HG03039 (cell line): ENCODE results near the gene KLHDC2.
"Not testable (repeated sequence)": the region's sequence is repeated elsewhere in the genome, so short reads cannot be mapped to it uniquely, and the experiment has no call there.

Experiments used
- ATAC-seq: cut with Tn5 transposase; IDR thresholded peaks from one replicate; pipeline ENCODE4 v1.9.1; 2021; ENCODE audit warnings: mild to moderate bottlenecking, moderate library complexity; ENCODE audit not compliant: unreplicated experiment

KLHDC2 gene

DNA sequence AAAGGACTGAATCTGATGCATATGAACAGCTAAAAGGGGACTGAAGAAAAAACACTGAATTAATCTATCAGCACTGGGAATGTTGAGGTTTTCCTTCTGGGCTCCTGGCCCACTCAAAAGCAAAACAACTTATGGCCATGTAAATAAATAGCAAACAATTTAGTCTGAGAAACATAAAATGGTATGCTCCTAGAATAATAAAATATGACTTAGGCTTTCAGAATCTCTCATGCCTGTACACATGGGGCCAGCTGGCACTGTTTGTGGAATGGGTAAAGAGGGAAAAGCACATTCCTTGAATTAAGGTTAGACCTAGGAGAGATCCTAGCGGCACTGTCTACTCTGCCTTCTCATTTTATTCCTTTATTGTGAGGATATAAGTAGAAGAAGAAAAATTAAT, 6.2 kb downstream of the KLHDC2 start:
- no peak for ATAC-seq

DNA sequence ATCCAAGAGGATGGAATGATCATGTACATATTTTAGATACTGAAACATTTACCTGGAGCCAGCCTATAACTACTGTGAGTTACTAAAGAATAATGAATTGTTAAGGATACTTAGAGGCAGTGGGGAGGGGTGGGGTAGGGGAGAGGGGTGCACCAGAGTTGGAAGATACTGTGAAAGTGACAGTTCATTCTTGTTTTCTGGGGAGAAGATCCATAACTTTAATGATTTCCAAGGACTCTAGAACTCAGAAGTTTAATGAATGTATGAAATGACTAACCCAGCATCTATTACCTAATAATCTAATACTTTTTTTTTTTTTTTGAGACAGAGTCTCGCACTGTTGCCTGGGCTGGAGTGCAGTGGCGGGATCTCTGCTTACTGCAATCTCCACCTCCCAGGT, 10.5 kb downstream of the KLHDC2 start:
- ATAC-seq, result no peak

GRCh38 chr14:49781040-49781439, 13.1 kb downstream of the KLHDC2 start:
- not testable (repeated sequence) for ATAC-seq

DNA sequence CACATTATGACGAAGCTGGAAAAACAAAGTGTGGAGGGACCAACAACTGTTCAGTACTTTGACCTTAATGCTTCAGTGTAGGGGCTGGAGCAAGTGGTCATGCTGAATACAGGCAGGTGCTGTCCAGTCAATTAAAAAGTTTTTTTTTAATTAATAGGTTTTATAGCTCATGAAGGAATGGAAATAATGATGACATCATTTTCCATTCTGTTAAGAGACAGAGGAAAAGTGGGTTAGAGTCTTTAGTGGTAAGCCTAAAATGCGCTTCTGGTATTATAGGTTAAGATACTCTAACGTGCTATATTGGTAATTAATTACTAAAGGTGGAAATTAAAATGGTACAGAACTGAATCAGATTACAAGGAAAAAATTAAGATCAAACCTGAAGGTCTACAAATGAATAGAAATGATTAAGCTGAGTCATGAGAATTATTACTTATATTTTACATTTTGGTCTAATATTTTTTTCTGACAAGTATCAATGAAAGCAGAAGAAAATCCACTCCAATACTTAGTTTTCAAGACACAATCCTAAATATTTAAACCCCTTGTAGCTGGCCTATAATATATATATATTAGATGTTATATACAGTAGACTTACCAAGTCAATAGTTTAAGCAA, 15.6 kb downstream of the KLHDC2 start:
- ATAC-seq, result no peak

DNA sequence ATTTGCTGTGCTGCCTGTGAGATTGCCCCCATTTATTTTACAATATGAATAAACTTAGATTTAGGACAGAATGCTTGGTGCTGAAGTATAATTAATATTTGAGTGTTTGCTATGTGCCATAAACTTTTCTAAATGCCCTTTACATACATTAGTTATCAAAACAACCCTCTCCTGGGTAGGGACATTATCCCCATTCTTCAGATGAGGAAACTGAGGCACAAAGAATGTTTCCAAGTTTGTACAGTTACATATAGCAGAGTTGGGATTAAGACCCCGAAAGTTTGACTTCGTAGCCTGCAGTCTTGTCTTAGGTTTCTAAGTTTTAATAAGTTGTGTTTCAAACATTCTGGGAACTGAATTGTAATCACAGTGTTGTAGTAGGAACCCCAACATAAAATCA, 18.4 kb downstream of the KLHDC2 start:
- ATAC-seq, result no peak

DNA sequence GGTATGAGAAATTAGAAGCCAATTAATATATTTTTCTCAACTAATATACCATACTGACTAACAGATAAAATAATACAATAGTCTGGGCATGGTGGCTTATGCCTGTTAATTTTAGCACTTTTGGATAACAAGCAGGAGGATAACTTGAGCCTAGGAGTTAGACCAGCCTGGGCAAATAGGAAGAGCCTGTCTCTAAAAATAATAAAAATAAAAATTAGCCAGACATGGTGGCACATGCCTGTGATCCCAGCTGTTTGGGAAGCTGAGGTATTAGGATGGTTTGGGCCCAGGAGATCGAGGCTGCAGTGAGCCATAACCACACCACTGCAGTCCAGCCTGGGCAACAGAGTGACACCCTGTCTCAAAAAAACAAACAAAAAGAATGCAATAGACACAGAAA, 24.7 kb downstream of the KLHDC2 start:
- no peak for ATAC-seq

DNA sequence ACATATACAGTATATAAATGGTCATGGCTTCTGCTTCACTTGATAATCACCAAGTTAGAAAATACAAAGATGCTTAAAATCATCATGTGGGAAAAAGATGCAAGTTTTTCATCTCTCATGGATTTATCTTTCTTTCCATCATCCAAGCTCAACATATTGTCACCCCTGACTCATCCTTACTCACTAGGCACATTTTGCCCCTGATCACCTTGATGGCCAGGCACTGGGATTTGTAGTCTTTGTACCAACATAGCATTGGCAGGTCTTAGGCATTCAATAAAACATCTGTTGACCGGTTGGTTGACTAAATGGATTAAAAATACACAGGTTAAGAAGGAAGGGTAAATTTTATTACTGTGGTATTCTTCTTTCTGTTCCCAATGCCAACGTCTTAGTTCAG, 28.1 kb downstream of the KLHDC2 start:
- no peak for ATAC-seq

- ATAC-seq, result no peak
Observed at GRCh38 chr14:49808780-49809179, 40.8 kb downstream of the KLHDC2 start.

GRCh38 chr14:49816118-49816517, 48.2 kb downstream of the KLHDC2 start:
- not testable (repeated sequence) for ATAC-seq

GRCh38 chr14:49816844-49817243, 48.9 kb downstream of the KLHDC2 start:
- no peak for ATAC-seq

GRCh38 chr14:49820176-49820575, 52.2 kb downstream of the KLHDC2 start:
- no peak for ATAC-seq

DNA sequence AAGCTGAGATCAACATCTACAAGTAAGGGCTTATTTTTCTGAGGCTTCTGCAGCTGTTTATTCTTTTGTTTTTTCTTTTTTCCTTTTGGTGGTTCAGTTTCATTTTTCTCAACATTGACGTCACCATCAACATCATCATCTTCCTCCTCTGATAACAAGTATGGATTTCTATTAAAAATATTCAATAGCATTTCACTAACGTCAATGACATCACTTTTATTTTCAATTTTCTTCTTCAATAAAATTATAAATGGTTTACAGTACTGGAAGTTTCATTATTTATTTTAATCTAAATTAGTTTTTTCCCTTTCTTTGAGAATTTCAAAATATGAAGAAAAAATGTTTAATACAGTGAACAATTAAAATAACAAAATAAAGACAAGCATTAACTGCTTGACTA, 60.7 kb downstream of the KLHDC2 start:
- ATAC-seq, result no peak
